ENCODE results near the gene PROSER3. TPM values are rescaled to one million over a fixed set of nuclear protein-coding genes. Genes with fewer than 3 reads are reported as not detected.

PROSER3 gene
- total RNA-seq, 4 donors from 2014 or later: 14.2 to 32.7 (median 19.9) TPM

GRCh38 chr19:35742121-35742724, 15.8 kb upstream of the PROSER3 start, which contains the start of gene IGFLR1:
Gene IGFLR1 (minus strand): TSS chr19:35742452. CDS start chr19:35741180, 1,272 bp downstream.
- Histone ChIP-seq H3K4me3 (peak within 1 kb of the TSS in 2 of 4 donors; percentile 65 to 75), H3K9me3 (no peaks in the 10 kb centered on the region), H3K27me3 (no peaks in the 10 kb centered on the region), H3K27ac (peak within 1 kb of the TSS in 3 of 4 donors; percentile 77 to 89 (median 89)), H3K4me1 (peaks cover 0 to 47% (median 32%) of the 10 kb centered on the region in 4 donors), H3K36me3 (peaks cover 3 to 26% (median 4%) of the 10 kb centered on the region in 3 donors)
- DNase-seq (ENCODE audit: low spot score in 2 of 2): no peak
- WGBS, 2 donors: 55 to 78% methylated on average over 9 of the region's 9 CpGs
- TF ChIP-seq POLR2A (IDR thresholded peaks at IDR 0.05) (no peak), CTCF (IDR thresholded peaks at IDR 0.05) (no peak), EP300 (IDR thresholded peaks at IDR 0.05) (no peak)

- Histone ChIP-seq H3K9me3 (no peaks in the 10 kb centered on the region), H3K4me3 (peak overlapping the region in 2 of 4 donors; percentile 85 to 90), H3K27ac (peak overlapping the region in 3 of 4 donors; percentile 99 to 100 (median 100)), H3K27me3 (no peaks in the 10 kb centered on the region), H3K36me3 (peaks cover 0 to 10% (median 0%) of the 10 kb centered on the region in 3 donors), H3K4me1 (peaks cover 0 to 58% (median 39%) of the 10 kb centered on the region in 4 donors)
- TF ChIP-seq POLR2A (IDR thresholded peaks at IDR 0.05) (no peak), CTCF (IDR thresholded peaks at IDR 0.05) (no peak), EP300 (IDR thresholded peaks at IDR 0.05) (no peak)
- DNase-seq (ENCODE audit: low spot score in 2 of 2): no peak
- 83 to 88% methylated on average over 19 of the region's 19 CpGs for WGBS, 2 donors
Measured at GRCh38 chr19:35743640-35744429, 14.1 kb upstream of the PROSER3 start.

GRCh38 chr19:35744430-35745327, 13.3 kb upstream of the PROSER3 start:
- peak; percentile 90 to 95 for DNase-seq (ENCODE audit: low spot score in 2 of 2)
- H3K36me3 ChIP-seq: peaks cover 0 to 5% (median 0%) of the 10 kb centered on the region in 3 donors
- peak overlapping the region; percentile 99 to 100 (median 100) for H3K27ac ChIP-seq
- peaks cover 0 to 60% (median 45%) of the 10 kb centered on the region in 4 donors for H3K4me1 ChIP-seq
- 6 to 7% methylated on average over 40 to 41 of the region's 41 CpGs for WGBS, 2 donors
- peak overlapping the region; percentile 85 to 95 (median 92) for H3K4me3 ChIP-seq
- H3K9me3 ChIP-seq: no peaks in the 10 kb centered on the region
- H3K27me3 ChIP-seq: no peaks in the 10 kb centered on the region
- peak; percentile 28 to 53 (median 53) for TF ChIP-seq CTCF (IDR thresholded peaks at IDR 0.05)
- TF ChIP-seq POLR2A (IDR thresholded peaks at IDR 0.05): no peak
- TF ChIP-seq EP300 (IDR thresholded peaks at IDR 0.05): no peak

GRCh38 chr19:35745328-35746086, 12.5 kb upstream of the PROSER3 start, which contains the start of the genes PSENEN and U2AF1L4:
Gene PSENEN (plus strand): TSS chr19:35745651. CDS start chr19:35745931, 280 bp downstream.
Gene U2AF1L4 (minus strand): TSS chr19:35745418. CDS start chr19:35745391, 27 bp downstream.
- DNase-seq (ENCODE audit: low spot score in 2 of 2): peak; percentile 93 to 95
- no peaks in the 10 kb centered on the region for H3K9me3 ChIP-seq
- peak within 1 kb of the TSS; percentile 99 to 100 (median 100) for H3K27ac ChIP-seq
- peaks cover 0 to 5% (median 0%) of the 10 kb centered on the region in 3 donors for H3K36me3 ChIP-seq
- peak within 1 kb of the TSS; percentile 85 to 95 (median 92) for H3K4me3 ChIP-seq
- WGBS, 2 donors: 1% methylated on average over 36 to 40 of the region's 40 CpGs
- peaks cover 0 to 62% (median 44%) of the 10 kb centered on the region in 4 donors for H3K4me1 ChIP-seq
- TF ChIP-seq CTCF (IDR thresholded peaks at IDR 0.05) (peak in 1 of 5 experiments; percentile 29), EP300 (IDR thresholded peaks at IDR 0.05) (peak; percentile 80 to 97), POLR2A (IDR thresholded peaks at IDR 0.05) (peak in 1 of 2 donors; percentile 57)
- no peaks in the 10 kb centered on the region for H3K27me3 ChIP-seq

Measured in tibial nerve (tissue), 4 donors.